Gastrocnemius medialis (tissue), 4 donors: Measurements from ENCODE around the gene WDR70.

Source experiments
- CTCF ChIP-seq, 5 experiments: fragments of 450-650 bp in 3 of 5; fragments of 200-600 bp in 2 of 5; sonication (generic) in 2 of 5; IDR thresholded peaks in 4 of 5; conservative IDR thresholded peaks in 1 of 5; 1 replicate in 4 of 5; 2 replicates in 1 of 5; pipeline ENCODE4 v1.5.1; 2016 to 2019; ENCODE audit warnings: antibody characterized with exemption in 5 of 5, mild to moderate bottlenecking in 3 of 5, moderate library complexity in 3 of 5
- POLR2A ChIP-seq, 2 donors: fragments of 450-650 bp; IDR thresholded peaks; one replicate each; pipeline ENCODE4 v1.6.1; 2017; ENCODE audit warnings: antibody characterized with exemption in 2 of 2, mild to moderate bottlenecking in 2 of 2, moderate library complexity in 2 of 2

GRCh38 chr5:37557734-37558293, 178.7 kb downstream of the WDR70 start:
- TF ChIP-seq CTCF (IDR thresholded peaks at IDR 0.05 in 4 of 5, conservative IDR thresholded peaks at IDR 0.05 in 1 of 5) (no peak), POLR2A (IDR thresholded peaks at IDR 0.05) (no peak)
